Measurements from ENCODE around the gene POM121L2. TPM values are rescaled to one million over a fixed set of nuclear protein-coding genes. Genes with fewer than 3 reads are reported as not detected.

POM121L2 gene
- total and polyA plus RNA-seq, 2 donors (not counting 3 experiments of a cell fraction or from before 2014, with no cell fraction given): not detected

DNA sequence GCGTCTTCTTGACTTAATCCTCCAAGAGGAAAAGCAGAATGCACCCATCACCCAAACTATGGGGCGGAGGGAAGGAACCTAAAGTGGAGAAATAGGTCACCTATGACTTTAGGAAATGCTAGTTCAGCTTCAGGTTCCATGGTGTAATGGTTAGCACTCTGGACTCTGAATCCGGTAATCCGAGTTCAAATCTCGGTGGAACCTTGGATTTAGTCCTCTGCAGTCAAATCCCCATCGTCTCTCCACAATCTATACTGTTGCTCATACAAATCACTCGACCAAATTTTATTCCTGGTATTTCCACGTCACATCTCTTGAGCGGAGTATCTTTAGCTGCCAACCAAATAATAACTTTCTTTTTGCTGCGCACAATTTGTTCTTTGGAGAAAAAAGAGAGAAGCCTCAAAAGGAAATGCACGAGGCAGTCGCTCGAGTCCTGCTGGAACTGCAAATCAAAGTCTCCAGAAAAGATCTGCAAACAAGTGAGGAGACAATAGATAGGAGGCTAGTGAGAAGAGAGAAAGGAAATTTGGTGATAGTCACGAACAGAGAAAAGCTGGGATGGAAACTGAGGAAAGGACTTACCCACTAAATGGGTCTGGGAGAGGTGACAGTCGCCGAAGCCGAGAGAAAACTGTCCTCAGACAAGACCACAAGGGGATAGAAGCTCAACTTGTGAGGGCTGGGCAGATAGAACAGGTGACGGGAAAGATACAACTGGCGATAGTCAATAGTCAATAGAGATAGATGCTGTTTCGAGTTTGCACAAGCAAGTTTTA lies 16.6 kb downstream of the POM121L2 start:
- DNase-seq (ENCODE audit: low read depth, low spot score) (peak; percentile 37), FAIRE-seq (peak; percentile 21)
- no peaks in the 10 kb centered on the region for H3K9me3 ChIP-seq (replicated peaks; ENCODE audit: control insufficient read depth, insufficient read depth, low read length)
- H3K79me2 ChIP-seq (ENCODE audit: control insufficient read depth, insufficient read depth, low read length): no peaks in the 10 kb centered on the region
- H3K9me1 ChIP-seq (replicated peaks; ENCODE audit: control insufficient read depth, extremely low read depth, insufficient read depth, low read length): no peaks in the 10 kb centered on the region
- H3K4me3 ChIP-seq (replicated peaks in 1 of 3; ENCODE audit: insufficient read depth in 1 of 3, low read depth in 1 of 3, low read length in 3 of 3): peak overlapping the region; percentile 18 to 80 (median 72)
- peak overlapping the region; percentile 98 for H3K4me2 ChIP-seq (ENCODE audit: insufficient read depth, low read length)
- POLR2A ChIA-PET: interaction anchor here (0.6 kb wide), 1 partner anchor 60 kb away, joined by 3 read pairs; no protein-coding TSS in a partner anchor
- BruUV-seq (replicated peaks): no TSS peak
- dilution Hi-C loops (cut with MboI; ENCODE audit: extremely low pct_ligation_motif_present, low sequenced_read_pairs): no loop called here
- H4K20me1 ChIP-seq (replicated peaks; ENCODE audit: control insufficient read depth, extremely low read depth, insufficient read depth, low read length): no peaks in the 10 kb centered on the region
- TF ChIP-seq POLR2A (IDR thresholded peaks at IDR 0.05; ENCODE audit: low read depth, low read length) (no peak), EZH2 (IDR thresholded peaks at IDR 0.05; ENCODE audit: borderline replicate concordance, low read depth, low read length, severe bottlenecking) (no peak), JUN (IDR thresholded peaks at IDR 0.05; ENCODE audit: borderline replicate concordance, insufficient read depth, insufficient read length, low read depth) (no peak), GATA2 (IDR thresholded peaks at IDR 0.05; ENCODE audit: insufficient read depth, insufficient read length, low read depth, low read length) (no peak), MYC (IDR thresholded peaks at IDR 0.05; ENCODE audit: low read depth, low read length) (no peak), POLR2AphosphoS5 (IDR thresholded peaks at IDR 0.05; ENCODE audit: insufficient read depth, low read depth, low read length) (no peak), FOS (IDR thresholded peaks at IDR 0.05; ENCODE audit: borderline replicate concordance, insufficient read depth, low read length) (no peak)
- TF ChIP-seq, protein P1, sequence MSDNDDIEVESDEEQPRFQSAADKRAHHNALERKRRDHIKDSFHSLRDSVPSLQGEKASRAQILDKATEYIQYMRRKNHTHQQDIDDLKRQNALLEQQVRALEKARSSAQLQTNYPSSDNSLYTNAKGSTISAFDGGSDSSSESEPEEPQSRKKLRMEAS (IDR thresholded peaks at IDR 0.05; ENCODE audit: insufficient read depth, insufficient read length): no peak
- TF ChIP-seq, protein P2, sequence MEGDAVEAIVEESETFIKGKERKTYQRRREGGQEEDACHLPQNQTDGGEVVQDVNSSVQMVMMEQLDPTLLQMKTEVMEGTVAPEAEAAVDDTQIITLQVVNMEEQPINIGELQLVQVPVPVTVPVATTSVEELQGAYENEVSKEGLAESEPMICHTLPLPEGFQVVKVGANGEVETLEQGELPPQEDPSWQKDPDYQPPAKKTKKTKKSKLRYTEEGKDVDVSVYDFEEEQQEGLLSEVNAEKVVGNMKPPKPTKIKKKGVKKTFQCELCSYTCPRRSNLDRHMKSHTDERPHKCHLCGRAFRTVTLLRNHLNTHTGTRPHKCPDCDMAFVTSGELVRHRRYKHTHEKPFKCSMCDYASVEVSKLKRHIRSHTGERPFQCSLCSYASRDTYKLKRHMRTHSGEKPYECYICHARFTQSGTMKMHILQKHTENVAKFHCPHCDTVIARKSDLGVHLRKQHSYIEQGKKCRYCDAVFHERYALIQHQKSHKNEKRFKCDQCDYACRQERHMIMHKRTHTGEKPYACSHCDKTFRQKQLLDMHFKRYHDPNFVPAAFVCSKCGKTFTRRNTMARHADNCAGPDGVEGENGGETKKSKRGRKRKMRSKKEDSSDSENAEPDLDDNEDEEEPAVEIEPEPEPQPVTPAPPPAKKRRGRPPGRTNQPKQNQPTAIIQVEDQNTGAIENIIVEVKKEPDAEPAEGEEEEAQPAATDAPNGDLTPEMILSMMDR (IDR thresholded peaks at IDR 0.05; ENCODE audit: extremely low read depth in 1 of 2, insufficient read depth in 1 of 2, low read depth in 1 of 2, low read length in 2 of 2): no peak
- peaks cover 17% of the 10 kb centered on the region for H3K4me1 ChIP-seq (ENCODE audit: control insufficient read depth, extremely low read depth, insufficient read depth, low read length)
- intact Hi-C loops (cut with micrococcal nuclease): loop anchor here (1.0 to 10.0 kb wide), 6 partner anchors 15 to 459 kb away; no protein-coding TSS in a partner anchor
- H3K36me3 ChIP-seq (ENCODE audit: control insufficient read depth in 2 of 2, extremely low read depth in 1 of 2, insufficient read depth in 2 of 2, low read length in 2 of 2): no peaks in the 10 kb centered on the region
- peak overlapping the region; percentile 13 for H3K9ac ChIP-seq (replicated peaks; ENCODE audit: extremely low read depth, insufficient read depth, low read length)
- H3K27me3 ChIP-seq (ENCODE audit: control insufficient read depth in 2 of 2, insufficient read depth in 2 of 2, low read length in 2 of 2): peaks cover 16 to 20% of the 10 kb centered on the region in 2 experiments
- CTCF ChIA-PET: interaction anchor here (0.7 to 2.0 kb wide), 11 partner anchors 9 to 477 kb away, joined by 3 to 19 read pairs (median 4); partner anchors contain the start of gene POM121L2
- no peak overlapping the region for H3K27ac ChIP-seq (ENCODE audit: insufficient read depth, low read depth, low read length)
- H2AFZ ChIP-seq (ENCODE audit: low read depth, low read length): peak overlapping the region; percentile 76
